Stimulated activated CD4-positive, alpha-beta T cell treated with anti-CD3 and anti-CD28 coated beads, Interleukin-2, amount 100 ng/mL, for 24 hours (primary cell): ENCODE data around the gene LUM.
"Not testable (repeated sequence)": the region's sequence is repeated elsewhere in the genome, so short reads cannot be mapped to it uniquely, and the experiment has no call there.

Source experiments
- DNase-seq, 2 donors: peaks; one replicate each; pipeline ENCODE4 v3.0.0-alpha.2; 2020

LUM gene

GRCh38 chr12:91109581-91110310 lies 1.5 kb downstream of the LUM start:
- no peak for DNase-seq

DNA sequence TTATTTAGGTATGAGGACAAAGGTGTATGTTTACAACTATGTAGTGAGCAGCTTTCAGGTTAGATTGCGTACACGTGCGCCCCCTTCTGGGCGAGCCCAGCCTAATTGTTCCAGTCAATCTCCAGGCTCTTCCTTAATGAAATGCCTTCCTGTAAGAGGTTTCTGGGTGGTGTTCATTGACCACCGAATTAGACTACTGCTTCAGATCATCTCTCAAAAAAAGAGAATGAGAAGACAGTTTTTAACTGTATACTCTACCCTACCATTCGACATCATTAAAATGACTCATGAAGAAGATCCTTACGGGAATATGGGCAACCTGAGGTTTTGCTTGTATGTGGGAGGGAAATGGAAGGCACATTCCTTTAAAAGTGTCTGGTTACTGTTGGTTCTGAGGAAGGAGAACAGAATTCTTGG lies 2.1 kb downstream of the LUM start:
- peak; percentile 38 to 71 for DNase-seq

GRCh38 chr12:91108196-91108755 lies 3.0 kb downstream of the LUM start:
- DNase-seq: no peak

- DNase-seq: no peak
Measured at GRCh38 chr12:91106283-91106682, 5.0 kb downstream of the LUM start.

GRCh38 chr12:91105807-91106206 lies 5.5 kb downstream of the LUM start:
- no peak for DNase-seq

GRCh38 chr12:91104812-91105466 lies 6.4 kb downstream of the LUM start:
- DNase-seq: no peak

DNA sequence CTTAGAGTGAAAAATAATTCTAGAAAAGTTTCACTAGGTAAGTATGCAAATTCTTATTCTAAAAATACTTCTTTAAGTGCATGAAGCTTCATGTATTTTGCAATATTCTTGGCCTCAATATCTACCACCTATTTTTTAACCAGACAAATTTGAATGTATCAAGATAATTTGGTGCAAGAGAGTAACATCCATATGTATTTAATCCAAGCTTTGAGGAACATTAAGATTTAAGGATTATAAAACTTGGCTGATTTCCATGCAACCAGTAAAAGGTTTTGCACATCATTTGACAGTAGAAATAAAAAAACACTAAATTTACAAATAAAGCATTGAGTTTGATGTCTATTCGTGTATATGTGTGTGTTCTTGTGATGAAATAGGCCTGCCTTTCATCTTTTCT lies 7.7 kb downstream of the LUM start:
- DNase-seq: no peak

DNA sequence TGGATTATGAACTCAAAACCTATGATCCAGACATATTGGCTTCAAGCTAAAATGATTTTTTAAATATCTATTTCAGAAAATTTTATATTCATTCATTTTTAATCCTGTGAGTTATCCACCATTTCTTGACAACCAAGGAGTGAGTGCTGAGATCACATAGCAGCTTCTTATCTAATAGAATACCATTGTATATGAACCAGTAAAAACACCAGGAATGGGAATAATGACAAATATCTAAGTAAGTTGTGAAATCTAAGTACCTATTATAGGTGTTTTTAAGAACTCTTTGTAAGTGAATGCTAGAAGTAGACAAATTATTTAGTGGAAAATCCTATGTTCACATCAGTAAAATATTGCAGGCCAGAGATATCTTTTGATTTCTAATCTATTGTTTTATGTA lies 8.2 kb downstream of the LUM start:
- DNase-seq: no peak

DNA sequence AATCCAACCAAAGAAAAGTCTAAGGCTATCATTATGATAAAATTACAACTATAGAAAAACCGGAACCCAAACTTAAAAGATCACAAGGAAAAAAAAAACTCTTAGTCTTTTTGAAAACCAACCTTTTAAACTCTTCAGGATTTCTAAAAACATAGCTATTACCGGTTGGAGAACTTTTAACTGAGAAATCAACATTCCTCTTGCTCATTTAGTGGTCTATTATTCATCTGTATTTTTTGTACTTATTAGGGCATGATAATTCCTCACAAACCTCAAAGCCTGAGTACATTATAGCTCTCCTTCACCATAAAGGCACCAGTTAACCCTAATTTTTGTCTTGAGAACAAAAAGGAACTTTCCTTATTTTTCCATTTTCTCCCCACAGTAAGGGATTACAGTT lies 10.4 kb downstream of the LUM start:
- DNase-seq: no peak

DNA sequence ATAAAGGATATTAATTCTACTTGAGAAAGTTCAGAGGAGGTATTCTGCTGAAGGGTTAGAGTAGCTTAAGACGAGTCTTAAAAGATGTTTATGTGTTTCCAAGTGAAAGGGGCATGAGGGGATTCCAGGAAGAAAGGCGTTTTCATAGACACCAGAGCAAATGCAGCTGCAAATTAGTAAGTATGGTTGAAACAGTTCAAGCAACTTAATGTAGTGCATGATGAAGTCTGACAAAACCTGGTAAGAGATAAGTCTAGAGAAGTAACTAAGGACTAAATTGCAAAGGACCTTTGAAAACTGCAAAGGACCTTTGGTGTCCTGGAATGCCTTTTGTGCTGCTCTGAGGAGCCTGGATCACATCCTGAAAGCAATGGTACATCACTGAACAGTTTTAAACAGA lies 11.5 kb downstream of the LUM start:
- DNase-seq: no peak

GRCh38 chr12:91099341-91099740 lies 12.0 kb downstream of the LUM start:
- DNase-seq: no peak

DNA sequence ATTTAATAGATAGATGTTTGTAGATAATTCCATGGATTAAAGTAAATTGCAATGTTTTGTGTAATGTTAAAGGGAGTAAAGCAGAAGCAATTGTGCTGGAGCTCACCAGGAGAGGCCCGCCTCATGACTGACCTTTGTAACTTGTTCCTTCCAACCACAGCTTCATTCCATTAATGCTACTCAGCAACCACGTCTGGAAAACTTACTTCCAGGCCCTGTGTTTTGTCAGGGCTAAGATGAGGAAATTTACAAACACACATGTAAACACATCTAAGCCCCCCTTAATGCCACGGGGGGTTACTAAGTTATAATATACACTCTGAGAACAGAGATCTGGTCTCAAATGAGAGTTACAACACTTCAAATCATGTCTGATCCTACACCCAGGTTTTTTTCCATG lies 12.4 kb downstream of the LUM start:
- no peak for DNase-seq

GRCh38 chr12:91098461-91098860 lies 12.8 kb downstream of the LUM start:
- DNase-seq: no peak

DNA sequence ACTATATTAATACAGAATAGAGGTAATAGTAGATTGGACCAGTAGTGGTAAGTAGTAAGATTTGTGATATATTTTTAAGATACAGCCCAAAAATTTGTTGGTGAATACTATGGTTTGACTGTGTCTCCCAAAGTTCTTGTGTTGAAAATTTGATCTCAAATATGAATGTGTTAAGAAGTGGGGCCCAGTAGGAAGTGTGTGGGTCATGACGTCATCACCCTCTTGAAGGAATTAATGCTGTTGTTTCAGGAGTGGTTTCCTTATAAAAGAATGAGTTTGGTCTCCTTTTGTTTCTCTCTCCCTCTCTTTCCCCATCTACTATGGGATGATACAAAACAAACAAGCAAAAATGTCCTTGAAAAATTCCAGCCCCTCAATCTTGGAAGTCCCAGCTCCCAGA lies 16.3 kb downstream of the LUM start:
- no peak for DNase-seq

- no peak for DNase-seq
Measured at GRCh38 chr12:91094032-91094662, 17.1 kb downstream of the LUM start.

DNA sequence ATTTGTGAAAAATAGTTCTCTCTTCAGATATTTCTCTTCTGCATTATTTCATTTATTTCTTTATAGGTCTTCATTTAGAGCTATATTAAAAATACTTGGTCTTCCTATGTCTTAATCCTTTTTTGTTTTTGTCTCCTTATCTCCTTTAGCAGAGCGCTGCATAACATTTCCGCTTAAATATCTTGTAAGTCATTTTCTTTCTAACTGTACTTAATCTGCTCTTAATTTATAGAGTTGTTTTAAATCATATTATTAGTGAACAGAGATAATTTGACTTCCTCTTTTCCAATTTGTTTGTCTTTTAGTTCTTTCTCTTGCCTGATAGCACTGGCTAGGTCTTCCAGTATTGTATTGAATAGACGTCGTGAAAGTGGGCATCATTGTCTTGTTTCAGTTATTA lies 18.0 kb downstream of the LUM start:
- DNase-seq: no peak

DNA sequence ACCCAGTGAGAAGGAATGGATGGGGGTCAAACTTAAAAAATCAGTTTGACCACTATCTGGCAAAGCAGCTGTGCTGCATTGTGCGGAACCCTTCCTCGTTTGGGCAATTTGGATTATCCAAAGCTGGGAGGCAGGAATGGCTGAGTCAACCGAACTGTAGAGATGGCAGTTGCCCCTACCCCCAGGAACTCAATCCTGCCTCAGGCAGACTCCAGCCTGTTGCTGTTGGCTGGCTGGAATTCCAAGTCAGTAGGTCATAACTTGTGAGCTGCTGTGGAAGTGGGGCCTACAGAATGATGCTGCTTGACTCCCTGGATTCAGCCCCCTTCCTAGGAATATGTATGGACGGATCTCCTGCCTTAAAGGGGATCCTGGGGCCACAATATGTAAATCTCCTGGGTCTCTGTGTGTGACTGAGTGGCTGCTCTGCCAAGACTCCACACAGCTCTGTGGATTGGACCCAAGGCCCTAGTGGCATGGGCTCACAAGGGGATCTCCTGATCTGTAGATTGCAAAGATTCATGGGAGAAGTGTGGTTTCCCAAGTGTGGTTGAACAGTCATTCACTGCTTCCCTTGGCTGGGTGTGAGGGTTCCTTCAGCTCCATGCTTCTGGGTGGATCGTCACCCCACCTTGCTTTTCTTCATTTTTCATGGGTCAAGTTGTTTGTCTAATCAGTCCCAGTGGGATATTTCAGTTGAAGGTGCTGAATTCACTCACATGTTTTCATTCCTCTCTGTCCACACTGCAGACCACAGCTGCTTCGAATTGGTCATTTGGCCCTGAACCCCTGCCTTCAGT lies 19.2 kb downstream of the LUM start:
- no peak for DNase-seq

GRCh38 chr12:91089953-91090352 lies 21.3 kb downstream of the LUM start:
- not testable (repeated sequence) for DNase-seq

DNA sequence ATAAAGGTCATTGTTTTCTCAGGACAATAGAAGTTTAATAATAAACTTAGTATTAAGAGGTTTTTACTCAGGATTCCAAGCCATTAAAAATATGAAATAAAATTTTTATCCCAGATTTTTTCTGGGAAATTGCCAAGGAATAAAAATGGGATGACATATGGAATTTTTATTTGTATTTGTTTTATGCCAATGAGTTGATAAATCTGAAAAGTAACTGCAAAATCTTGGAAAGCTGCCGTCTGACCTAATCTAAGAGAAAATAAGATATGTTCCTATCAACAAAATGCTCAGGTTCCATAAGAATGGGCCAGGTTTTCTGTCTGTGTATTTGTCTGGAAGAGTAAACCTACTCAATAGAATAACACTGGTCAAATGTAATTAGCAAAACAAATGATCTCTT lies 31.3 kb downstream of the LUM start:
- no peak for DNase-seq

GRCh38 chr12:91078501-91078900 lies 32.8 kb downstream of the LUM start:
- no peak for DNase-seq

GRCh38 chr12:91077228-91077954 lies 33.9 kb downstream of the LUM start:
- no peak for DNase-seq

DNA sequence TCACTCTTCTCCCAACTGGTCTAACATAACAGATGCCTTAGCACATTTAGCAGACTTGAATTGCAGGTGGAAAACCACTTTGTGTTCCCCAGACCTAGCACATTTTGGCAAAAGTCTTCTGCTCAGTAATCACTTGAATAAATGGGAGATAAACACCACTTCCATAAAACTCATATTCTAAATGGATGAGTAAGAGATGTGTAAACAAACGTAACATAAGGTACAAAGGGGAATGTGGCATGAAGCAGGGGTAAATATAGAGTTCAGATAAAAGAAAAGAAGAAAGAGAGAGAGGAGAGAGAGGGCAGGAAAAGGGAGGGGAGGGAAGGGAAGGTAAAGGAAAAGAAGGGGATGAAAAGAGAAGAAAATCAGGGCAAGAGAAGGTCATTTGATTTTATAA lies 36.4 kb downstream of the LUM start:
- no peak for DNase-seq
